HL-60/S4 treated with retinoic acid at 250 ng/mL for 4 days and 3 days (cell line): ENCODE data around the gene MYLK.
"Not testable (repeated sequence)": the region's sequence is repeated elsewhere in the genome, so short reads cannot be mapped to it uniquely, and the experiment has no call there.

Source experiments
- in situ Hi-C: fragments of 300-500 bp; cut with MboI; formaldehyde crosslinking; loops from 2 replicates; pipeline ENCODE4 v1.7.0; 2022; ENCODE audit warnings: low sequenced_read_pairs

The MYLK gene

DNA sequence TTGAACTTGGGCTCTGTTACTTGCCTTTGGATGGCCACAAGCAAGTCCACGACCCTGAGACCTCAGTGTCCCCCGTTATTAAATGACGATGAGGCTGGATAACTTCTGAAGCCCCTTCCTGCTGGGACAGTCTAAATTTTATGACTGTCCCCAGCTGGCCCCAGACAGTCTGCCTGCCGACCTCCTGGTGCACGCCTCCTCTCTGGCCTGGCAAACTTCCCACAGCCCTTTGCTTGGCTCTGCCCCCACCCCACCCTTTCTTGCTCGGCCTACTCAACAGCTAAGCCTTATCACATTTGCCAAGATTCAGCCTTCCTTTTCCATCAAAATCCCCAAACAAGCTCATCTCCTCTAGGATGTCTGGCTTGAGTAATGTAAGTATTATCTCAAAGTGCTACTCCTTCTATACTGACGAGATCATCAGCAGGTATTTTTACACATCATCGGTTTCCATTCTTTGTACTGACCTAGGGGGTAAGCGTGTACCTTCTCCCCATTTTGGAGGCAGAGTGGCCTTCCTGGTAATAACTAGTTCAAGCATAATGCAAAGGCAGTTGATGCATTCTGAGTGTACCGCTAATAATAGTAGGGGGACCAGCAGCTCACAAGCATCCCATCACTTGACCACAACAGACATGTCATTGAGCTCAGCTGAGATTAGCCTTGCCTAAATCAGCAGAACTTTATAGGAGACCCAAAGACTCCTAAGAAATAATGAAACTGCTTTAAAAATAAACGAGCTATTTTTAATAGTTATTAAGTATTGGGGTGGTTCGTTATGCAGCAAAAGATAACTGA, 178.4 kb downstream of the MYLK start:
- in situ Hi-C loops, result no loop called here

DNA sequence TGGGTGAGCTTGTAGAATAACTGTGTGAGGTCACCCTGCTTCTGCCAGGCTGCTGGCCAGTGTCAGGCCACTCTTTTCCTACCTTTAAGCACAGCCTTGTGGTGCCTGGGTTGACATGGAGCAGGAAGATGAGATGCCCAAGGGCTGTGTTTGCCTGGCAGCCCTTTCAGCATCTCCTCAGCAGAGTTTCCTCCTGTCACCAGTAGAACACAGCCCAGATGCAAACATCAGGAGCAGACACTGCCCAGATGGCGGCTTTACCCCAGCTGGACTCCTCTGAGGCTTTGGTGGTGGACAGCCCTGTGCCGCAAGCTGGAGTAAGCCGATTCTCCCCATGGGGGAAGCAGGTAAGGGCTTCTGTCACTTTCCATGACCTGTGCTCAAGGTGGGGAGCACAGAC, 180.5 kb downstream of the MYLK start:
- in situ Hi-C loops, result not testable (repeated sequence)

DNA sequence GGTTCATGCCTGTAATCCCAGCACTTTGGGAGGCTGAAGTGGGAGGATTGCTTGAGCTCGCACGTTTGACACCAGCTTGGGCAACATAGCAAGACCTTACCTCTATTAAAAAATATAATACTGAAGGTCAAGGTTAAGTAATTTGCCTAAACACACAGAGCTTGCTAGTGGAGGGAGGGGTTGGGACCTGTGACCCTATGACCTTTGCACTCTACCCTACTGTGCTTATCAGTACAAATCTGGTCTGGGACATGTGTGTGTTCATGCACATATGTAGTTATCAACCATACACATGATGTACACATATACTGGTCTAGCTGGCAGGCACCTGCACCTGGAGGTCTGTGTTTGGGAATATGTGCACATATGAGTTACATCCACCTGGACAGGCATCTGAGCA, 181.4 kb downstream of the MYLK start:
- in situ Hi-C loops, result no loop called here

DNA sequence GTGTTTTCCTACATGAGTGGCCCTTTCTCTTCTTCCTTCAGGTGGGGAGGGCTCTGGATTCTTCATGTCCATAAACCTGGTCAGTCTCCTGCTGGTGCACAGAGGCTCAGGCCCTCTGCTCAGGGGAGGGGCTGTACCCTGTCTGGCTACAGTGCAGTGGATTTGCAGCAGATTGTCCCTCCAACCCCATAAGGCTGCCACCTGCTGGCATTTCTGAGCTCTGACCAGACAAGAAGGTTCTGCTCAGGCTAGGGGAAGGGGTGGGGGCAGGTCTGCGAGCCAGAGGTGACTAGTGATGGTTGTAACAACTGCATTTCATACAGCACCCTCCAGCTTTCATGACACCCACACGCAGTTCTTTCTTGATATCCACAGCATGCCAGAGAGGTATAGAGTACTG, 182.1 kb downstream of the MYLK start:
- in situ Hi-C loops, result not testable (repeated sequence)

DNA sequence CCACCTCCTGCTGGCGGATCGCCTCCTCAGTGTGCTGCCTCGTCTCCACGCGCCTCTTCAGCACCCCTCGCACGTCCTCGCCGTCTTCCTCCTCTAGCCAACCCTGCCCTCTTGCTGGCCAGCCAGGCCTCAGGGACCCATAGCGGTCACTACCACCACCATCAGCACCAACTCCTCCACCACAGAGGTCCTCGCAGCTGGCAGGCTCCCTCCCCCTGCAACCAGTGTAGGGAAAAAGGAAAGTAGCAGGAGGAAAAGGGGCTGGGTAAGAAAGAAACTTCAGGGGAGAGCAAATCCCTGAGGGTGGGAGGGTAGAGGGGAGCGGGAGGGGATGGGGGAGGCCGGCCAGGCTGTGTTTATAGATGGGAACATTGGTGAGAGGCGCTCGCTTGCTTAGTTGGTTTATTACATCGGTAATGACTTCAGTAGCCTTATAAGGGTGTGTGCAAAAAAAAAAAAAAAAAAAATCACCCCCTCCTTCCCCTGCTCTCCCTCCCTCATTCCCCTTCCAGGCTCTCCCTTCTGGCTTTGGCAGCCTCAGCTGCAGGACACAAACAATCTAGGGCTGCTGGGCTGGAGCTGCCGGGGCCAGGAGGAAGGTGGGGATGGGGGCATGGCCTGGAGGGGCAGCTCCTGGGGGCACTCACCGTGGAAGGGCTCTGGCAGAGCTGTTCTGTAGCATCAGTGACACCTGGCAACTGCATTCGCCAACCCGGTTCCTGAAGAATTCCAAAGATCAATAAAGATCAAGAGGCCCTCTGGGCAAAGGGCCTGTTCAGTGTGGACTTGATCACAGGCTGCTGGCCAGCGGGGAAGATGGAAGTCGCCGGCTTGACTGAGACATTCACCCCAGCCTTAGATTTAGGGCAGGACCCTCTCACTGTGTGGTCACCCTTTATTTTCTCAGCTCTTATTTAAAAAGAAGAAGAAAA, 183.1 kb downstream of the MYLK start:
- in situ Hi-C loops, result no loop called here

DNA sequence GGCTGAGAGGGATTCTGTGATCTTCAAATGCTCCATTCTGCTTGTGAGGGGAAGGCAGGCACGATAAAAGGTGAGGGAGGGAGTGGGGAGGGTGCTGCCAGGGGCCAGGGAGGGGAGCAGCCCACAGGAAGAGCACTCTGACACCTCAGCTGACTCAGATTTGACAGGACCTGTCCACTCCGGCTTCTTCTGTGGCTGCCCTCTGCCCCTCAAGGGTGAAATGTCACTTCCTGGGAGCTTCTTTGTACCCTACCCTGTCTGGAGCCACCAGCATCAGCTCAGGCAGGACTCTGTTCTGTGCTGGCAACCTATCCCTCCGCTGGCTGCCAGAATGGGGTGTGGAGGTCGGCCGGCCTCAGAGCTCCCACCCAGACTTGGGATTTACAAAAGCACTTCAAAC, 185.3 kb downstream of the MYLK start:
- in situ Hi-C loops, result no loop called here

DNA sequence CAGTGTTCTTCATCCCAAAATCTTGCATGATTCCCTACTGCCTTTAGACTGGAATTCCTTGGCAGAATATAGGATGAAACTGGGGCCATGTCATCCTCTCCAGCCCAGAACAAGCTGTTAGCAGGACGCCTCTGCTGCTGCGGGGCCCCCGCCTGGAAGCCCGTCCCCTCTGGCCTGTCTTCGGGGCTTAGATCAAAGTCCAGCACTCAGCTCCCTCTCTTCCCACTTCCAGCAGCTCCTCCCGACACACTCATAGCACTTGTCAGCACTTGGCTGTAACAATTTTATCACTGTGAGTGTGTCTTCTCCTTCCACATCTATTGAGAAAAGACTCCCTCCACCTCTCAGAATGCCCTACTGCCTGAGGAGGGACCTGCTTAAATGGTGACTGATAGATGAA, 187.3 kb downstream of the MYLK start:
- in situ Hi-C loops, result no loop called here

DNA sequence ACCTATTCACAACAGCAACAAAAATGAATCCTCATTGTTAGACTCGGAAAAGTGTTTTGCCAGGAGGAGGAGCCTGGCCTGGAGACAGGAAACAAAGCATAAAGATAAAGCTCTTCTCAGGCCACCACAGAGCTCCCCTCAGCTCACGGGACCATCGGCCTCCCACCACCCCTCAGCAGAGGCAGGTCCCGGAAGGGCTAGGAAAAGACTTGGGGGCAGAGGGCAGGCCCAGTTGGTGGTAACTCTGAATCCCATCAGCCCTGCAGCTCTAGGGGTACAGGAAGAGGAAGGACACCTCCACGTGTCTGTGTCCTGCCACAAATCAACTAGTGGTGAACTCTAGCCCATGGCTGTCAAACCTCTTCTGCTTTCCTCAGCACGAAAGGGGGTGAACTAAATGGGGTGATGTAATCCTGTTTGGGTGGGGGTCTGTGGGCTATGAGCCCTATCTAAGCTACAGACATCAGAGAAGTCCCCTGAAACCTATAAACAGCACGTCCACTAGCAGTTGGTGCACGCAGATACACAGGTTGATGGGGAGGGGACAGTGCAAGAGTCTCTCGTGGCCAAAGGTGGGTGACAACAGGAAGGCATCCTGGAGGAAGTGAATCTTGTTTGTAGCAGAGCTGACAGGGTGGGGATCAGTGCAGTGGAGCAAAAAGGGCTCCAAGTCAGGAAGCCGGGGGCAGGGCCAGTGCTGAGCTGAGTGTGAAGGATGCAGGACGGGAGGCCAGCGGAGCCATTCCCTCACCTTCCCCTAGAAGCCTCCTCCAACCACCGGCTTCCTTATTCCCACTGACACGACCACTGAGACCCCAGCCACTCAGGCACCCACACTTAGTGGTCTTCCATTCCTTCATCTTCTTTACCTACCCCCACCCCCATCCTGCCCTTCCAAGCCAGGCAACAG, 188.1 kb downstream of the MYLK start:
- in situ Hi-C loops, result no loop called here

DNA sequence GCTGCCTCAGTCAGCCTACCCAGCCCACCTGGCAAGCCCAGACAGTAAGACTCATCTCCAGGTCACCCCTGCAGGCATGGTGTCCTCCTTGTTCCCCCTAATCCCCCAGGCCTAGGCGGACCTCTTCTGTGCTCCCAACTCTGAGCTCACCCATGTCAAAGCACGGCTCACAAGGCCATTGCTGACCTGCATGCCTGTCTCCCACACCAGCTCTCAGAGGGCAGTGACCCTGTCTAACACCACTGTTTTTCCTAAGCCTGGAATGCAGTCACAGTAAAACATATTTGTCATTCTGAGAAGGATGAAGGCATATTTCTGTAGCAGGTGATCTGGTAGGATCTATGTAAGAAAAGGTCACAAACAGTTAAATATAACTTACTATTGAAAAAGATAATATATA, 189.0 kb downstream of the MYLK start:
- in situ Hi-C loops, result no loop called here

DNA sequence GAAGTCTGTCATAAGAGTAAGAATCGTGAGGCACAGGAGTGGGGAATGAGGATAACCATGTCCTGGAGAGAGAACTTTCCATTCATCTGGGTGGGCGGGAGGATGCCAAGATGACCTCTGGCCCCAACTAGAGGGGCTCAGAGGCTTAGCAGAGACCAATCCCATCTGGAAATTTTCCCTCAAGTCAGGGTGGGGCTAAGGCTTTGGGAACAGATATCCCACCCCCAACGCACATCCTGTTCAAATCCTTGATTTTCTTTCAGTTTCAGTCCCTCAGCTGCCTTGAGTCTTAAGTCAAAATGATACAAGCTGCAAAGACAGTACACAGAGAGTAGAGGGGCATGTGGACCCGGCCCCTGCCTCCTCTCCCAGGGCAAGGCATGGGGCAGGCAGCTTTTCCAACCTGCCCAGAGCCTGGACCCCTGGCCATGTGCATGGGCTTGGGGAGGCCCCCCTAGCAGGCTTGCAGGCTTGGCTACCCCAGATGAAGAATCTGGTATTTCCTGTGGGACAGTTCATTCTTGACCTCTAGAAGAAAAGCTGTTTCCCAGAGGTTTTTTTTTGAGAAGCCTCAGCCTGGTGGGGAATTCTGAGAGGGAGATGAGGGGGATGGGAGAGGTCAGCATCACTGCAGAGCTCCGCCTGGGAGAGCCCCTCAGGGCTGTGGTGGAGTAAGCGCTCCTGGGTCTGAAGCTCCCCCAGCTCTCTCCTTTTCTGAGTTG, 189.6 kb downstream of the MYLK start:
- in situ Hi-C loops, result no loop called here

DNA sequence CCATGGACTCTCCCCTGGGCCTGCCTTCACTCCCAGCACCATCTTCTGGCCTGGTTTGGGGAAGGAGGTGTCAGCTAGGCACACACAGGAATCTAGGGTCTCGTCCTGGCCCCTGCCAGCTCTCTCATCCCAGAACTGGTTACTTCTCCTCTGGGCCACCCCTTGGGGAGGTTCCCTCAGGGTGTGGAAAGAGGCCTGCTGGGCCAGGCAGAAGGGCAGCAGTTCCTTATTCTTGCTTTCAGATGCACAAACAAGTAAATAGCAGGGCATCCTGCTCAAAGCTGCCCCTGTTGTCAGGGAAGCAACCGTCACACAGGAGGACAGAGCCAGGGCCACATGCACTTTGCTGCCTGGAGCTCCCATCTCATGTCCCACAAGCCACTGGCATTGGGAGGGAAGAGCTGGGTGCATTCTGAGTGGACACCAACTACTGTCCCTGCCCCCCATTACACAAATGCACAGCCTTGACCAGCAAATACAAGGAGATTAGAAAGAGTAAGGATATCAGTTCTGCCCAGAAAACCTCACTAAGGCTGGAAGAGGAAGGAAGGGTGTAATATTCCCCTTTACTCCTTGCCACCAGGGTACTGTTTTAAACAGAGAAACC, 190.4 kb downstream of the MYLK start:
- in situ Hi-C loops, result no loop called here

DNA sequence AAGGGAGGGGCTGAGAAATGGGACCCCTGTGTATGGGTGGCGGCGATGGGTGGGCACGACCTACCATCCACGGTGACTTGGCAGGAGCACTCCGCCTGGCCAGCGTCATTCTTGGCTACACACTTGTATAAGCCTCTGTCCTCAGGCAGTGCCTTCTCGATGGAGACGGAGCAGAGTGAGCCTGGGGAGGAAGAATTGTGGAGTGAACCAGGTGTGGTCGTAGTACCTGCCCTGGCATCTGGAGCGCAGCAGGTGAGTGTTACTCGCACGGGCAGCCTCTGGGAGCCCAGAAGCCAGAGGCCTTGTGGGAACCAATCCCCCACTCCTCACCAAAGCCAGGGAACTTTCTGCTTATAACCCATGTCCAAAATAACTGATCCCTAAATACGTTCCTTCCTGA, 191.5 kb downstream of the MYLK start:
- in situ Hi-C loops, result no loop called here

DNA sequence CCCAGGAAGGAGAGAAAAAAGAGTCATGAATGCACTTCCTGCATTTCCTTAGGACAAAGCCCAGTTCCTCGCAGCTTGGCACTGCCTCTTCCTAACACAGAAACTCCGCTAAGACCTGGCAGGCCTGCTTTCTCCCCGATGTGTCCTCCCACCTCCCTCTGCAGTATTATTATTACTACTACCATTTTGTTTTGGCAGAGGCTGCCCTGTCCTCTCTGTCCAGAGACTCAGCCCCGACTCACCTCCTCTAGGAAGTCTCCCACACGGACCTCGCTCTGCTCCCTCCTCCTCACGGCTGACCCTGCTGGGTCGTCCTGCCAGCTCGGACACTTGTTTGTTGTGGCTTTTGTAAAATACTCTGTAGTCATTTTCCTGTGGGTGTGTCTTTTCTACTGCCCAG, 192.1 kb downstream of the MYLK start:
- in situ Hi-C loops, result no loop called here

DNA sequence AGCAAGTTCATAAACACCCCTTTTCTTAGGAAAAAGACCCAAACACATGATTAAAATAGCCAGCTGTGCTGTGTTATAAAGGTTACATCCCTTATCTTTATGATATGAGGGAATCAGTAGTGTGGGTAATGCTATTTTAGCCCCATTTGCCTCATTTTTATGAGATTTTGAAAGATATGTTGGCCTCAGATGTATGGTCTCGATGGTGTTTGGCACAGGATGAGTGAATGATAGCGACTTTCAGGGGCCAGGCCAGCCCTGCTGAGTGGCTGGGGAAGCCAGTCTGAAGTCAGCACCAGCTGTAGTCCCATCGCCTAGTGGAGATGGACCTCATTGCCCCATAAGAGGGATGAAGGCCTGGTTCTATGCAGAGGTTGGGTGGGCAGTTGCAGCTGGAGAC, 194.3 kb downstream of the MYLK start:
- in situ Hi-C loops, result no loop called here

DNA sequence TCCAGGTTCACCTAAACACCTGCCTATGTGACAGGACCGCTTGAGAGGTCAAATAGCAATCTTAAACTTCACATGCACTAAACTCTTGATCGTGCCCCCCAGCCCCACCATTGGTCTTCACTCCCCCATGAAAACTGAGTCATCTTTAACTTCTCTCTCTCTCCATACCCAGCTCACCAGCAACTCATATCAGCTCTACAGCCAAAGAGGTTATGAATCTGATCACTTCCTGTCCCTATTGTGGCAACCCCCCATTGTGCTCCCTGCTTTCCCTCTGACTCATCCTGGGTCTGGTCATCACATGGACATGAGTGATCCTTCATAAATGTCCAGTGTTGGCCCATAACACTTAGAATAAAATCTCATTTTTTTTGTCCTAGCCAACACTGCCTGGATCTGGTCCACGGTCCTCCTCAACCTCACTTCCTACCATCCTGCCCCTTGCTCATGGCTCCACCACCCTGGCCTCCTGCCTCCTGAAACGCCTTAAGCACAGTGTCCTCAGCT, 195.8 kb downstream of the MYLK start:
- in situ Hi-C loops, result no loop called here

DNA sequence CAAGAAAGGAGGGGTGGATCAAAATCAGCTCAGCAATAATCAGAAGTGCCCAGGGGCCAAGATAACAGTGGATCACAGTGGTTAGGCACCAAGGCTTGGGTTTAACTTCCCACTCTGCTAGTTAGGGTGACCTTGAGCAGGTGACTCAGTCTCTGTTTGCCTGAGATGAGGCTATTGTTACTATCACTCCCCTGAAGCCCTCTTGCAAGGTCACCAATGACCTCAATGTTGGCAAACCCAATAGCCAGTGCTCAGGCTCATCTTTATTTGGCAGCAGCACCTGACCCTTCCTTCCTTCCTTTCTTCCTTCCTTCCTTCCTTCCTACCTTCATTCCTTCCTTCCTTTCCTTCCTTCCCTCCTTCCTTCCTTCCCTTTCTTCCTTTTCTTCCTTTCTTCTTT, 196.8 kb downstream of the MYLK start:
- in situ Hi-C loops, result no loop called here

DNA sequence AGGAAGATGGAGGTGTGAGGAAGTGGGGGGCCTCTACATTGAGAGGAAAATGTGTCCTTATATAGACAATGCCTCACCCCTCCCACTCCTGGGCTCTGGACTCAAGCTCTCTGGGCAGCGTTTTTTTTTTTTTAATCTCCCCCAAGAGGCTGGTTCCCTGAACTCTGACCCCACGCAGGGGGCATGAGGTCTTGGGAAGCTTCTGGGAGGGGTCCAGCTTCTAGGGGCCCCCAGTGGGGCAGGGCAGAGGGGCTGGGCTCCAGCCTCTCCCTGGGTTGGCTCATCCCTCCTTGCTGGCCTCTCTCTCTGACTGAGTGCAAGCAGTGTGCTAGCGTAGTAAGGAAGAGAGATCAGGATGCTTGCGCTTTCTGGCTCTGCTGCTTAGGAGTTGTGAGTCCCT, 197.9 kb downstream of the MYLK start:
- in situ Hi-C loops, result no loop called here

DNA sequence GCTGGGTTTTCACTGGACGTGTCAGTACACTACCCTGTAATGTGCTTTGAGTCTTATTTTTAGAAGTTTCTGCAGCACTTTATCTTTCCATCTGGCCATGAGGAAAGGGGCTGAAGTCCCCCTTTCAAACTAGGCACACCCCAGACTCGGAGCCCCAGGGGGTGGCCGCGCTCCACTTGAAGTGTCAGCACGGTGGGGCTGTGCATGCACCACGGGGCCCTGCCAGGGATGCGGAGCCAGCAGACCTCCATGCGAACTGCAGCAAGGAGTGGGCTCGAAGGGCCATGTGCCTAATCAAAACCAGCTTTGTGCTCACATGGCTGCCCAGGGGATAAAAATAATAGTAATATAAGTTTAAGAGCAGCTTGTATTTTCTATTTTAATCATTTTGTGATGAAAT, 198.4 kb downstream of the MYLK start:
- in situ Hi-C loops, result no loop called here

DNA sequence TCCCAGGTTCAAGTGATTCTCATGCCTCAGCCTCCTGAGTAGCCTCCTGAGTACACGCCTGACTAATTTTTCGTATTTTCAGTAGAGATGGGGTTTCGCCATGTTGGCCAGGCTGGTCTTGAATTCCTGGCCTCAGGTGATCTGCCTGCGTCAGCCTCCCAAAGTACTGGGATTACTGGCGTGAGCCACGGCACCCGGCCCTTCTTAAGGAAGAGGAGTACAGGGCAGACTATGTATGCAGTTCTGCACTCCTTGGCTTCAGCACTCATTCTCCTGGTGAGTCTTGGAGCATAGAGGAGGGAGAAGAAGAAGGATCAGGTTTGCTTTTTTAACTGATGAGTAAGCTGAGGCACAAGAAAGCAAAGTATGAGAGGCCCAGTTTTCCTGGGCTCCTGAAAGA, 199.5 kb downstream of the MYLK start:
- in situ Hi-C loops, result no loop called here

DNA sequence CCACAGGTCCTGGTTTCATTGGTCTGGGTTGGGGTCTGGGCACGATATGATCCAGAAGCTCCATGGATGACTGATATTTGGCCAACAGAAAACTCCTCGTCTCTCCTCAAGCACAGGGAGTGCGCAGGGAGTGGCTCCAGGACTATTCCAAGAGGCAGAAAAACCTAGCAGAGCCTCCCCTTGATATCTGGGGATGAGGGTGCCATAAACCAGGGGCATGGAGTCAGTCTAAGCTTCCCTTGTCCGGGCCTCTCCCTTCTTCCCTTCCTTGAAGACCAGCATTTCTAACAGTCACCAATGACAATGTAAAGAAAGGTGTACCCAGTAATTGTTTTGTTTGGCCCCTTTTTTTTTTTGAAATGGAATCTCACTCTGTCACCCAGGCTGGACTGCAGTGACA, 199.9 kb downstream of the MYLK start:
- in situ Hi-C loops, result no loop called here
